Prostate gland (tissue), 2 donors: ENCODE data around the gene GPR15LG.

Source experiments
- POLR2A ChIP-seq: fragments of 450-650 bp; IDR thresholded peaks from one replicate; pipeline ENCODE4 v1.6.1; 2016; ENCODE audit warnings: antibody characterized with exemption, mild to moderate bottlenecking
- POLR2AphosphoS5 ChIP-seq: sonication (generic); formaldehyde crosslinking; IDR thresholded peaks from one replicate; pipeline ENCODE4 v1.6.1; 2017; ENCODE audit warnings: antibody characterized with exemption
- TF ChIP-seq, protein P1 (sequence below), 4 experiments: fragments of 200-600 bp in 2 of 4; fragments of 450-650 bp in 2 of 4; sonication (generic) in 2 of 4; IDR thresholded peaks; 1 replicate in 3 of 4; 2 replicates in 1 of 4; pipeline ENCODE4 v1.5.1; 2016 to 2019; ENCODE audit warnings: antibody characterized with exemption in 4 of 4, mild to moderate bottlenecking in 2 of 4, moderate library complexity in 2 of 4

DNA sequence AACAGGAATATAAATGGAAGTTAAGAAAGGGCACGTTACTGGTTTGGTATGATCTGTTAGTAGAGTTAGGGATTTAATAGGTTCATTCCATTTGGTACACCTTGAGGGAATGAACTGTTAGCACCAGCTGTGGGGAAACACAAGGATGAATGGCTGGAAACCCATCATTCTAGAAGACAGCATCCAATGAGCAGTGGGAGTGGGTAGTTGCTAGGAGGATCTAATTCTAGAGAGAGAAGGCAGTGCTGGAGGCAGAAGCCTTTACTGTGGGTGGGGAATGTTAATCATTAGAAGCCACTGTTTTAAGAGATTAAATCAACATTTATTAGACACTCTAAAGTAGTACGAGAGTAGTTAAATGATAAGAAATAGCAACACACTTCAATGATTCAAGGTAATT, 15.5 kb upstream of the GPR15LG start:
- TF ChIP-seq, protein P1, sequence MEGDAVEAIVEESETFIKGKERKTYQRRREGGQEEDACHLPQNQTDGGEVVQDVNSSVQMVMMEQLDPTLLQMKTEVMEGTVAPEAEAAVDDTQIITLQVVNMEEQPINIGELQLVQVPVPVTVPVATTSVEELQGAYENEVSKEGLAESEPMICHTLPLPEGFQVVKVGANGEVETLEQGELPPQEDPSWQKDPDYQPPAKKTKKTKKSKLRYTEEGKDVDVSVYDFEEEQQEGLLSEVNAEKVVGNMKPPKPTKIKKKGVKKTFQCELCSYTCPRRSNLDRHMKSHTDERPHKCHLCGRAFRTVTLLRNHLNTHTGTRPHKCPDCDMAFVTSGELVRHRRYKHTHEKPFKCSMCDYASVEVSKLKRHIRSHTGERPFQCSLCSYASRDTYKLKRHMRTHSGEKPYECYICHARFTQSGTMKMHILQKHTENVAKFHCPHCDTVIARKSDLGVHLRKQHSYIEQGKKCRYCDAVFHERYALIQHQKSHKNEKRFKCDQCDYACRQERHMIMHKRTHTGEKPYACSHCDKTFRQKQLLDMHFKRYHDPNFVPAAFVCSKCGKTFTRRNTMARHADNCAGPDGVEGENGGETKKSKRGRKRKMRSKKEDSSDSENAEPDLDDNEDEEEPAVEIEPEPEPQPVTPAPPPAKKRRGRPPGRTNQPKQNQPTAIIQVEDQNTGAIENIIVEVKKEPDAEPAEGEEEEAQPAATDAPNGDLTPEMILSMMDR (IDR thresholded peaks at IDR 0.05) = no peak
- TF ChIP-seq POLR2A (no peak), POLR2AphosphoS5 (no peak)
